Neural progenitor cell (in vitro differentiated cells): ENCODE data around the gene RNF214.

Source experiments
- CTCF ChIP-seq: fragments of 200-600 bp; sonication (generic); IDR thresholded peaks from 2 replicates; pipeline ENCODE4 v1.5.1; 2017; ENCODE audit warnings: antibody characterized with exemption, mild to moderate bottlenecking
- EZH2 ChIP-seq: fragments of 200-600 bp; sonication (generic); IDR thresholded peaks from 2 replicates; pipeline ENCODE4 v1.6.1; 2017; ENCODE audit warnings: antibody characterized with exemption, mild to moderate bottlenecking, moderate library complexity
- EZH2phosphoT487 ChIP-seq: fragments of 200-600 bp; sonication (generic); IDR thresholded peaks from 2 replicates; pipeline ENCODE4 v1.6.1; 2017; ENCODE audit warnings: antibody characterized with exemption

- TF ChIP-seq CTCF (no peak), EZH2 (no peak), EZH2phosphoT487 (no peak)
Measured at GRCh38 chr11:117192401-117192875, 40.0 kb upstream of the RNF214 start.
